Caco-2 (cell line): ENCODE data around the gene LRAT. TPM values are rescaled to one million over a fixed set of nuclear protein-coding genes. Genes with fewer than 3 reads are reported as not detected.

Source experiments
- BruUV-seq: library from RNA; stranded (reverse); fragments of 400-500 nt; replicated peaks from 2 replicates; lab custom pipeline; 2021; lab: Mats Ljungman, UMichigan
- CTCF ChIA-PET: fragments of 300-600 bp; sonication (Branson Sonifier 250); formaldehyde crosslinking; loops from one replicate; lab custom pipeline; 2022; ENCODE audit warnings: antibody characterized with exemption; lab: Charles Lee
- POLR2A ChIA-PET: fragments of 300-600 bp; sonication (Branson Sonifier 250); formaldehyde crosslinking; loops from one replicate; lab custom pipeline; 2022; ENCODE audit warnings: antibody characterized with exemption; lab: Charles Lee
- DNase-seq, 2 experiments: peaks; one replicate each; pipeline versions ENCODE4 v3.0.0 to v3.0.0-alpha.2; 2020 to 2022
- H3K27me3 ChIP-seq: replicated peaks from 2 replicates; pipeline ENCODE4 v1.6.0; 2011; ENCODE audit warnings: low read length; ENCODE audit not compliant: control insufficient read depth, insufficient read depth
- H3K36me3 ChIP-seq: 2 replicates; pipeline ENCODE4 v1.5.1; 2011; ENCODE audit warnings: low read length; ENCODE audit not compliant: control insufficient read depth, insufficient read depth
- H3K4me1 ChIP-seq: fragments of 250-450 bp; sonication (Bioruptor Pico); 2 replicates; pipeline ENCODE4 v1.5.1; 2020; ENCODE audit warnings: mild to moderate bottlenecking
- H3K4me3 ChIP-seq: 2 replicates; pipeline ENCODE4 v1.5.1; 2011; ENCODE audit warnings: low read depth, mild to moderate bottlenecking, control low read depth, low read length
- H3K9me3 ChIP-seq: fragments of 250-450 bp; sonication (Bioruptor Pico); 2 replicates; pipeline ENCODE4 v1.5.1; 2020; ENCODE audit warnings: mild to moderate bottlenecking, moderate library complexity
- H3K27ac Mint-ChIP-seq: one replicate; pipeline ENCODE4 v1.8.0; 2022; ENCODE audit warnings: mixed read lengths; ENCODE audit not compliant: unreplicated experiment
- H3K27me3 Mint-ChIP-seq: one replicate; pipeline ENCODE4 v1.8.0; 2022; ENCODE audit warnings: mixed read lengths; ENCODE audit not compliant: insufficient read depth, unreplicated experiment
- H3K36me3 Mint-ChIP-seq: one replicate; pipeline ENCODE4 v1.8.0; 2022; ENCODE audit warnings: mild to moderate bottlenecking, mixed read lengths; ENCODE audit not compliant: insufficient read depth, unreplicated experiment
- H3K4me1 Mint-ChIP-seq: one replicate; pipeline ENCODE4 v1.8.0; 2022; ENCODE audit warnings: low read depth, mixed read lengths; ENCODE audit not compliant: unreplicated experiment
- H3K4me3 Mint-ChIP-seq: one replicate; pipeline ENCODE4 v1.8.0; 2022; ENCODE audit warnings: mild to moderate bottlenecking, moderate library complexity, mixed read lengths; ENCODE audit not compliant: unreplicated experiment
- H3K9me3 Mint-ChIP-seq: one replicate; pipeline ENCODE4 v1.8.0; 2022; ENCODE audit warnings: mixed read lengths; ENCODE audit not compliant: unreplicated experiment
- CTCF ChIP-seq, 2 experiments: fragments of 200-600 bp in 1 of 2; IDR thresholded peaks; 1 replicate in 1 of 2; 2 replicates in 1 of 2; pipeline versions ENCODE4 v1.5.1 to v1.8.0; 2011 to 2022; ENCODE audit warnings: antibody characterized with exemption in 1 of 2, control low read depth in 1 of 2, inconsistent platforms in 1 of 2, low read depth in 1 of 2, low read length in 1 of 2, mild to moderate bottlenecking in 1 of 2, moderate library complexity in 1 of 2; ENCODE audit not compliant: insufficient read depth in 1 of 2, severe bottlenecking in 1 of 2, unreplicated experiment in 1 of 2
- intact Hi-C: fragments of 100-400 bp; cut with micrococcal nuclease; formaldehyde crosslinking; loops from one replicate; pipeline ENCODE4 v1.10.0; 2022; ENCODE audit not compliant: unreplicated experiment
- total RNA-seq: library from RNA; stranded (reverse); gene quantifications from 2 replicates; pipeline ENCODE4 v1.2.3, GENCODE V29; 2022

Gene LRAT
- total RNA-seq, 1 experiment from 2014 or later: 0.73 TPM

GRCh38 chr4:154736770-154737169, 7.0 kb upstream of the LRAT start:
- no peak for DNase-seq
- no peaks in the 10 kb centered on the region for H3K4me1 Mint-ChIP-seq
- no peaks in the 10 kb centered on the region for H3K4me1 ChIP-seq
- H3K27ac Mint-ChIP-seq: no peak overlapping the region
- H3K9me3 ChIP-seq: no peaks in the 10 kb centered on the region
- H3K4me3 ChIP-seq: no peak overlapping the region
- H3K27me3 ChIP-seq: no peaks in the 10 kb centered on the region
- peaks cover 7% of the 10 kb centered on the region for H3K27me3 Mint-ChIP-seq
- no peak overlapping the region for H3K4me3 Mint-ChIP-seq
- H3K9me3 Mint-ChIP-seq: no peaks in the 10 kb centered on the region
- no peak for TF ChIP-seq CTCF (IDR thresholded peaks at IDR 0.05; ENCODE audit: insufficient read depth in 1 of 2, low read depth in 1 of 2, low read length in 1 of 2, severe bottlenecking in 1 of 2, unreplicated experiment in 1 of 2)
- H3K36me3 ChIP-seq: no peaks in the 10 kb centered on the region
- BruUV-seq: no TSS peak
- no peaks in the 10 kb centered on the region for H3K36me3 Mint-ChIP-seq
- ChIA-PET POLR2A (no interaction called here), CTCF (no interaction called here)
- intact Hi-C loops: no loop called here

DNA sequence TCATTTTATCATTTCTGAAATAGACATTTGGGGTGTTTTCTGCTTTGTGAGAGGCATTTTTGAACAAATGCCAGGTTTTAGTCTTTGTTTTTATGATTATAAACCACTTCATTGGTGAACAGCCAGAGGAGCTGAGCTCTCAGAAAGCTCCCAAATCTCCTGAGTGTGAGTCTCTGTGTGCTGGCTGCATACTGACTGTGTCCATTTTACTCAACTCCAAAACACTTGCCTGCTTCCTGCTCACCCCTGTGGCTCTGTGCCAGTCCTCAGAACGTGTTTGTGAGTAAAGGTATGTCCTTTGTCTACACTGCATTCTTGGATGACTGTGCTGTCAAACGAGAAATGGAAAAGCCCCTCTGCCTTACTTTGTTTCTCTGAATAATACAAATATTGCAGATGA, 5.4 kb upstream of the LRAT start:
- ChIA-PET POLR2A (no interaction called here), CTCF (no interaction called here)
- Histone ChIP-seq H3K36me3 (no peaks in the 10 kb centered on the region), H3K4me3 (no peak overlapping the region), H3K4me1 (0 out of 2 replicates have a peak, but pooled peaks cover 3% of the 10 kb centered on the region), H3K9me3 (no peaks in the 10 kb centered on the region), H3K27me3 (no peaks in the 10 kb centered on the region)
- Mint-ChIP-seq H3K4me3 (no peak overlapping the region), H3K36me3 (no peaks in the 10 kb centered on the region), H3K27ac (no peak overlapping the region), H3K27me3 (no peaks in the 10 kb centered on the region), H3K4me1 (no peaks in the 10 kb centered on the region), H3K9me3 (no peaks in the 10 kb centered on the region)
- no TSS peak for BruUV-seq
- intact Hi-C loops: no loop called here
- DNase-seq: no peak
- TF ChIP-seq CTCF (IDR thresholded peaks at IDR 0.05; ENCODE audit: insufficient read depth in 1 of 2, low read depth in 1 of 2, low read length in 1 of 2, severe bottlenecking in 1 of 2, unreplicated experiment in 1 of 2): no peak

DNA sequence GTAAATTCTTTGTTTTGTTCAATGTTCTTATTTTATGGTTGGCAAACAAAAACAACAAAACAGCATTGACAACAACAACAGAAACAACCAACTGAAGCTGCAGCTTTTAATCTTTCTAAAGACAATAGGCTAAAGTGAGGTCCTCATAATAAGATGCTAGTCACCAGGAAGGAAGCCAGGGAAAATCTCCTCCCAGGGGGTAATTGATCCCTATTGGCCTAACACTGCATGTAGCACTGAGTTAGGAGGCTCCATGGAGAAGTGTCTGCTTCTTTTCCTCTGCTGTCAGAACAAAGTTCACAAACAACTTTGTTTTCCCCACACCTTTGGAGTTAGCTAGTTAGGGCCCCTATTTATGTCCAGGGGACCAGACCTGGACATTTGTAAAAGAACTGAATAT, 4.7 kb upstream of the LRAT start:
- POLR2A ChIA-PET: no interaction called here
- peaks cover 2% of the 10 kb centered on the region for H3K27me3 Mint-ChIP-seq

More for the DNA sequence above, 4.7 kb upstream of the LRAT start:
- Histone ChIP-seq H3K4me3 (no peak overlapping the region), H3K36me3 (no peaks in the 10 kb centered on the region), H3K4me1 (0 out of 2 replicates have a peak, but pooled peaks cover 5% of the 10 kb centered on the region), H3K27me3 (no peaks in the 10 kb centered on the region), H3K9me3 (no peaks in the 10 kb centered on the region)
- no peak overlapping the region for H3K27ac Mint-ChIP-seq
- H3K4me1 Mint-ChIP-seq: no peaks in the 10 kb centered on the region
- CTCF ChIA-PET: no interaction called here
- no peak for DNase-seq
- BruUV-seq: no TSS peak
- H3K36me3 Mint-ChIP-seq: no peaks in the 10 kb centered on the region
- no peak for TF ChIP-seq CTCF (IDR thresholded peaks at IDR 0.05; ENCODE audit: insufficient read depth in 1 of 2, low read depth in 1 of 2, low read length in 1 of 2, severe bottlenecking in 1 of 2, unreplicated experiment in 1 of 2)
- H3K9me3 Mint-ChIP-seq: no peaks in the 10 kb centered on the region
- intact Hi-C loops: no loop called here
- no peak overlapping the region for H3K4me3 Mint-ChIP-seq
